Tibial artery (tissue), 4 donors: ENCODE data around the gene OTOS.

Experiments used
- DNase-seq, 2 donors: peaks; one replicate each; pipeline ENCODE4 v3.0.0-alpha.2; 2019
- H3K27ac ChIP-seq, 2 donors: fragments of 200-600 bp; sonication (generic) in 1 of 2; 1 replicate in 1 of 2; 2 replicates in 1 of 2; pipeline ENCODE4 v1.5.1; 2018 to 2019; ENCODE audit warnings: mild to moderate bottlenecking in 1 of 2
- H3K27me3 ChIP-seq, 2 donors: fragments of 200-600 bp; sonication (generic) in 1 of 2; one replicate each; pipeline versions ENCODE4 v1.5.1 to v1.6.0; 2016 to 2019
- H3K36me3 ChIP-seq, 3 donors: fragments of 200-600 bp; sonication (generic) in 2 of 3; one replicate each; pipeline ENCODE4 v1.5.1; 2016 to 2019; ENCODE audit warnings: mild to moderate bottlenecking in 2 of 3
- H3K4me1 ChIP-seq, 4 donors: fragments of 200-600 bp; sonication (generic) in 2 of 4; 1 replicate in 3 of 4; 2 replicates in 1 of 4; pipeline ENCODE4 v1.5.1; 2016 to 2019
- H3K4me3 ChIP-seq, 2 donors: fragments of 200-600 bp; sonication (generic) in 1 of 2; 1 replicate in 1 of 2; 2 replicates in 1 of 2; pipeline ENCODE4 v1.5.1; 2018 to 2019; ENCODE audit warnings: mild to moderate bottlenecking in 2 of 2
- H3K9me3 ChIP-seq, 3 donors: fragments of 200-600 bp; sonication (generic) in 1 of 3; one replicate each; pipeline ENCODE4 v1.5.1; 2016 to 2019
- intact Hi-C: fragments of 100-400 bp; cut with DNase I; formaldehyde crosslinking; loops from one replicate; pipeline ENCODE4 v1.15.0; 2023; ENCODE audit warnings: low total_unique reads
- TF ChIP-seq, protein P1 (sequence below), 2 experiments: fragments of 200-600 bp in 1 of 2; fragments of 450-650 bp in 1 of 2; IDR thresholded peaks; one replicate each; pipeline ENCODE4 v1.5.1; 2017 to 2019; ENCODE audit warnings: antibody characterized with exemption in 2 of 2, mild to moderate bottlenecking in 1 of 2, moderate library complexity in 1 of 2

Gene OTOS

GRCh38 chr2:240147911-240148587, 7.6 kb upstream of the OTOS start:
- no peak for DNase-seq
- Histone ChIP-seq H3K9me3 (peaks cover 0 to 1% (median 0%) of the 10 kb centered on the region in 3 donors), H3K36me3 (no peaks in the 10 kb centered on the region), H3K27ac (no peak overlapping the region), H3K27me3 (peaks cover 0 to 70% of the 10 kb centered on the region in 2 donors), H3K4me3 (no peak overlapping the region), H3K4me1 (peaks cover 0 to 7% (median 2%) of the 10 kb centered on the region in 4 donors)
- intact Hi-C loops: no loop called here
- TF ChIP-seq, protein P1, sequence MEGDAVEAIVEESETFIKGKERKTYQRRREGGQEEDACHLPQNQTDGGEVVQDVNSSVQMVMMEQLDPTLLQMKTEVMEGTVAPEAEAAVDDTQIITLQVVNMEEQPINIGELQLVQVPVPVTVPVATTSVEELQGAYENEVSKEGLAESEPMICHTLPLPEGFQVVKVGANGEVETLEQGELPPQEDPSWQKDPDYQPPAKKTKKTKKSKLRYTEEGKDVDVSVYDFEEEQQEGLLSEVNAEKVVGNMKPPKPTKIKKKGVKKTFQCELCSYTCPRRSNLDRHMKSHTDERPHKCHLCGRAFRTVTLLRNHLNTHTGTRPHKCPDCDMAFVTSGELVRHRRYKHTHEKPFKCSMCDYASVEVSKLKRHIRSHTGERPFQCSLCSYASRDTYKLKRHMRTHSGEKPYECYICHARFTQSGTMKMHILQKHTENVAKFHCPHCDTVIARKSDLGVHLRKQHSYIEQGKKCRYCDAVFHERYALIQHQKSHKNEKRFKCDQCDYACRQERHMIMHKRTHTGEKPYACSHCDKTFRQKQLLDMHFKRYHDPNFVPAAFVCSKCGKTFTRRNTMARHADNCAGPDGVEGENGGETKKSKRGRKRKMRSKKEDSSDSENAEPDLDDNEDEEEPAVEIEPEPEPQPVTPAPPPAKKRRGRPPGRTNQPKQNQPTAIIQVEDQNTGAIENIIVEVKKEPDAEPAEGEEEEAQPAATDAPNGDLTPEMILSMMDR (IDR thresholded peaks at IDR 0.05): no peak

GRCh38 chr2:240147382-240147781, 6.9 kb upstream of the OTOS start:
- H3K9me3 ChIP-seq: no peaks in the 10 kb centered on the region
- H3K27me3 ChIP-seq: peaks cover 0 to 77% of the 10 kb centered on the region in 2 donors
- DNase-seq: no peak
- no peak overlapping the region for H3K4me3 ChIP-seq
- TF ChIP-seq, protein P1 (IDR thresholded peaks at IDR 0.05): no peak
- peaks cover 0 to 7% (median 2%) of the 10 kb centered on the region in 4 donors for H3K4me1 ChIP-seq
- intact Hi-C loops: no loop called here
- H3K27ac ChIP-seq: no peak overlapping the region
- H3K36me3 ChIP-seq: no peaks in the 10 kb centered on the region

DNA sequence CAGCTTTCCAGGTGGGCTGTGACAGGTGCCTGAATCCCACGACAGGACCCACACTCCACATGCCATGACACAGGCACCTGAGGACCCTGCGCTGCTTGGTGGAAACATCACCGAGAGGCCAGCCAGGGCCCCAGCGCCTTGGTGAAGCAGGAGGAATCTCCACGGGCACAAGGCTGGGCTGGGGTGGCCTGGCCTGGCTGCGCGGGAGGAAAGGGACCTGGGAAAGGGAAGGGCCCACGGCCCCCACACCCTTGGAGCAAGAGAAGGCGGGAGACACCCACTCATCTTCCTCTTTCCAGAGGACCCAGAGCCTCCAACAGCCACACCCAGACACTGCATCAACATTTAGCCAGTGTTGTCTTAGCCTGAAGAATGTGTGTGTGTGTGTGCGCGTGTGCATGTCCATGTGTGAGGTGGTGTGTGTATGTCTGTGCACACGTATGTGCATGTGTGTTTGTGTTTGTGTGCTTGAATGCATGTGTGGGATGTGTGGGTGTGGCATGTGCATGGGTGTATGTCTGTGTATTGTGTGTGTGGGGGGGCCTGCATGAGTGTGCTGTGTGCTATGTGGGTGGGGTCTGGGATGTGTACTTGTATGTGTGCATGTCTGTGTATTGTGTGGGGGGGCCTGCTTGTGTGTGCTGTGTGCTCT, 6.3 kb upstream of the OTOS start:
- TF ChIP-seq, protein P1 (IDR thresholded peaks at IDR 0.05): no peak
- Histone ChIP-seq H3K4me3 (no peak overlapping the region), H3K27ac (no peak overlapping the region), H3K4me1 (peaks cover 0 to 7% (median 2%) of the 10 kb centered on the region in 4 donors), H3K27me3 (peaks cover 0 to 78% of the 10 kb centered on the region in 2 donors), H3K36me3 (no peaks in the 10 kb centered on the region), H3K9me3 (no peaks in the 10 kb centered on the region)
- no peak for DNase-seq
- intact Hi-C loops: no loop called here

- no peak overlapping the region for H3K27ac ChIP-seq
- no peaks in the 10 kb centered on the region for H3K36me3 ChIP-seq
- intact Hi-C loops: no loop called here
- H3K4me1 ChIP-seq: peaks cover 0 to 7% (median 2%) of the 10 kb centered on the region in 4 donors
- H3K27me3 ChIP-seq: peaks cover 0 to 75% of the 10 kb centered on the region in 2 donors
- DNase-seq: no peak
- no peak overlapping the region for H3K4me3 ChIP-seq
- no peaks in the 10 kb centered on the region for H3K9me3 ChIP-seq
- TF ChIP-seq, protein P1 (IDR thresholded peaks at IDR 0.05): no peak
Measured at GRCh38 chr2:240146141-240146561, 5.7 kb upstream of the OTOS start.

DNA sequence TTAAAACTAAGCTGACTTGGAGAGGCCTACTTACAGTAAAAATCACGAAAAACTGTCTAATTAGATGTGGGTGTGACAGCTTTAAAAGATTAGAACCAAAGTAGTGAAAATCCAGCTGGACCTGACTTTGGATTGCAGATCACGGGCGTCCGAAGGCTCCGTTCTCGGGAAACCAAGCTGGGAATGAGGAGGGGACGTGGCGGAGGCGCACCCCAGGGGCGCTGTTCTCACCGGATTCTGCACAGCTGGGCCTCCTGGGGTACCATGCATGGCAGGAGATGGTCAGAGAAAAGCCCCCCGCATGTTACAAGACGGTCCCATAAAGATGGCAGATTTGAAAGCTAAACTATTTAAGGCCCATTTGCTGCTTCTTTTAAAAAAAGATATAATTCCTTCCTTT, 5.0 kb upstream of the OTOS start:
- peaks cover 0 to 68% of the 10 kb centered on the region in 2 donors for H3K27me3 ChIP-seq
- no peaks in the 10 kb centered on the region for H3K9me3 ChIP-seq
- TF ChIP-seq, protein P1 (IDR thresholded peaks at IDR 0.05): no peak
- no peak for DNase-seq
- intact Hi-C loops: loop anchor here (2.0 kb wide), 1 partner anchor 85 kb away; no protein-coding TSS in a partner anchor
- H3K36me3 ChIP-seq: no peaks in the 10 kb centered on the region
- peaks cover 0 to 7% (median 2%) of the 10 kb centered on the region in 4 donors for H3K4me1 ChIP-seq
- H3K4me3 ChIP-seq: no peak overlapping the region
- H3K27ac ChIP-seq: no peak overlapping the region
